Measurements from ENCODE around the gene CELA3A.
A peak's percentile ranks its signal among the peaks of the same experiment; 100 is the strongest.

Gene CELA3A

DNA sequence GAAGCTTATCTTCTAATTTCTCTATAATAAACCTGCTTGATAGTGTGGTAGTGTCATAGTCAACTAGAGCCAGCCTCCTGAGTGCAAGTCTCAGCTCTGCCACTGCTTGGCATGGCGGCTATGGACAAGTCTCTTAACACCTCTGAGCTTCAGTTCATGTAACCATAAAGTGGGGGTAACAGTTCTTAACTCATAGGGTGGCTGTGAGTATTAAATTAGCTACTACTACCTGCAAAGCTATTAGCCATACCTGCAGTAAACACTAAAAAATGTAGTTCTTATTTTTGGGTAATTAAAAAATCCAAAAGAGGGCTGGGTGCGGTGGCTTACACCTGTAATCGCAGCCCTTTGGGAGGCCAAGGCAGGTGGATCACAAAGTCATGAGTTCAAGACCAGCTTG lies 48.9 kb downstream of the CELA3A start:
- no peak for DNase-seq (ENCODE audit: low read depth in 2 of 3, low spot score in 2 of 3)

DNA sequence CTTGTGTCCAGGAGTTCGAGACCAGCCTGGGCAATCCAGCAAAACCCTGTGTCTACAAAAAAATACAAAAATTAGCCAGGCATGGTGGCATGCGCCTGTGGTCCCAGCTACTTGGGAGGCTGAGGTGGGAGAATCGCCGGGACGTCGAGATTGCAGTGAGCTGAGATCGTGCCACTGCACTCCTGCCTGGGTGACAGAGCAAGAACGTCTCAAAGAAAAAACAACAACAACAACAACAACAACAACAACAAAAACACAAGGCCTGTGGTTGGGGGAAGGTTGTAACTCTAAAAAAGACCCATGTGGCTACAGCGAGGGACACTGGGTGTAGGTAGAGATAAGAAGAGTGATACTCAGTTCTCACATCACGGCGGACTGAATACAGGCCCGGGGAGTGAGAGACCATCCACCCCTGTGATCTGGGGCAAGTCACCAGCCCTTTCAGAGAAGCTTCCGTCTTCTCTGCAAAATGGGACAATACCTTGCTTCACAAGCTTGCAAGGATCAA lies 50.2 kb downstream of the CELA3A start:
- no peak for DNase-seq (ENCODE audit: low read depth in 2 of 3, low spot score in 2 of 3)

DNA sequence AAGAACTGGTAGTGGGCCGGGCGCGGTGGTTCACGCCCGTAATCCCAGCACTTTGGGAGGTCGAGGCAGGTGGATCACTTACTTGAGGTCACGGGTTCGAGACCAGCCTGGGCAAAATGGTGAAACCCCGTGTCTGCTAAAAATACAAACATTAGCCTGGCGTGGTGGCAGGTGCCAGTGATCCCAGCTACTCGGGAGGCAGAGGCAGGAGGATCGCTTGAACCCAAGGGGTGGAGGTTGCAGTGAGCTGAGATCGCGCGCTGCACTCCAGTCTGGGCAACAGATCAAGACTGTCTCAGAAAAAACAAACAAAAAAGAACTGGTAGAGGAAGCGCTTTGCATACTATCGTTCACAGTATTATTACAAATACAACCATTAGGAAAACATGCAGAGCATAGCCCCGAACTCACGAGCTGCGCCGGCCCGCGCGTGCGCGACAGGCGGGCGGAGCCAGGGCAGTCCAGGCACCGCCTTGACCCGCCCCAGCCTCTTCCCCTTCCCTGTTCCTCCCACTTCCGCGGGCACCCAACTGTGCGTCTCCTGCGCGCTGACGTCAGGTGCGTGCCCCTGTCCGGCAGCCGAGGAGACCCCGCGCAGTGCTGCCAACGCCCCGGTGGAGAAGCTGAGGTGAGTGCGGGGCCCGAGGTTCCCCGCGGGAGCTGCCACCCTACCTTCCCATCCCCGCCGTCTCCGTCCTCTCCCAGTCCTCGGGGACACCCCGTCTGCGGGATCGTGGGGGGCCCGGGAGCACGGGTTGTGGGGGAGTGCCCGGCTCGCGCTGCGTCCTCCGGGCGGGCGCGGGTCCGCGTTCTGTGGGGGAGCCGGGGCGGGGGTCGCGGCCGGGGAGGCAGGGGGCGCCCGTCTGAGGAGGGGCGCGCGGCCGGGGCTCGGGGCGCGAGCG lies 50.9 kb downstream of the CELA3A start, which contains the start of gene CDC42:
CDC42 (plus strand) TSS at position 595 of the 902 bp plus-strand sequence. CDS start 25,770 bp downstream, outside the sequence.
- peak; percentile 94 for DNase-seq (ENCODE audit: low read depth in 2 of 3, low spot score in 2 of 3)

DNA sequence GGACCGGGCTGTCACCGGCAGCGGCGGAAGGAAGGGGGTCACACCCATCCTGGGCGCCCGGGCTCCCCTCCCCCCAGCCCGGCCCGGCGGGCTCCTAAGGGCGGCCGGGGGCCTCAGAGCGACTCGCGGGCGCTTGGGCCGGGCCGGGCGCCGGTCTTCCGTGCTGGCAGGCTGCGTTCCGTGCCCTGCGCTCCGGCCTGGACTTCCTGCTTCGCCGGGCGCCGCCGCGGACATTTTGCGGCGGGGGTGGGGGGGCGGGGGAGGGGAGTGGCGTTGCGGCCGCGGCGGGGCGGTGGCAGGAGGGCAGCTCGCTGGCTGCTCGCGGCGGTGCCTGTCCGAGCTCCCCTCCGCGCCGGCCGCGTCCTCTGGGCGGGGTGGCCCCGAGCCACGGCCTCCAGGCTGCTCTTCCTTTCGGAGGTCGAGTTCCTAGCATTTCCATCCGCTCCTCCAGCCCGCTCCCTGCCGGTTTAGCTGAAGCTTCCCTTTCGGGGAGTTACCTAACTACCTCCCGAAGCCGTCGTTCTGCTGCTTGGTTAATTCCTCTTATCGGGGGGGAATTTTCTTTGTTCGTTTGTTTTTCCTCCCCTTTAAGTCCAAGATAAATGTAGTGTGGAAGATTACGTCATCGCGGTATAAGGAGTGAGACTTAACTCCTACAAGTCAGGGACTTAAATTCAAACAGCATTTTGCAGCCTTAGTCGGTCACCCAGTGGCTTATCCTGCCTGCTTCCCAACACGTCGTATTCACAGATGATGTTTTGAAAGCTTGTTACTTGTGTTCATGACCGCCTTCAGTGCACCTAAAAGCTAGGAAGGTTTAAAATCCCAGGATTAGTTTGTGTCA lies 51.8 kb downstream of the CELA3A start:
- no peak for DNase-seq (ENCODE audit: low read depth in 2 of 3, low spot score in 2 of 3)

DNA sequence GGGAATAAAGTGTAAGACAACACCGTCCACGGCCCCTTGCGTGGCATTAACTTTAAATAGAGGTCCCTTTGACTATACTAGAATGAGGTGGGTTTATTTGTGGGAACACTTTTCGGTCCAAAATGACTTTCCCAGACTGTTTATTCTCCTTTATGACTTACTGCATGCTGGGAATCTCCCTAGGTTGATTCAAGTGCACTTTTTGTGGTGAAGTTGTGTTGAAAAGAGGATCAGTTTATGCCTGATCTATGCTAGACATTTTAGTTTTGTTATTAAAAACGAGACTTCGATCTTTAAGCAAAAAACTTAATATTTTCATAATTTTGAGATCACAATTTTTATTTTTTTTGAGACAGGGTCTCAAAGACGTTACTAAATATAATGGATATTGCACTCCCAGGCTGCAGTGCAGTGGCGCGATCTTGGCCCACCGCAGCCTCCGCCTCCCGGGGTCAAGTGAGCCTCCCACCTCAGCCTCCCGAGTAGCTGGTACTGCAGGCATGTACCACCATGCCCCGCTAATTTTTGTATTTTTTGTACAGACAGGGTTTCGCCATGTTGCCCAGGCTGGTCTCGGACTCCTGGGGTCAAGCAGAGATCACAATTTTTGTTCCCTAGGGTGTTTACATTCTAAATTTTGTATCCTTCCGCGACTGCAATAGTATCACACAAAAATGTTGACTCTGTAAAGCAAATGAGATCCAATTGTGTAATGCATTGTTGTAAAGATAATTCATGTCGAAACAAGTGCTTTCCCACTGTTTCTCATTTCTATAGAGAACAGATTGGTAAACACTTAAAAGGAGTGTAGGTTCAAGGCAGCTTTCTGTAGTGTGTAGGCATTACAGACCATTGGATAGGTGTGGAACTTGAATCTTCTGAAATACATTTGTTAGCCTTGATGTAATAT lies 52.7 kb downstream of the CELA3A start:
- DNase-seq (ENCODE audit: low read depth in 2 of 3, low spot score in 2 of 3): no peak

GRCh38 chr1:22055463-22055862 lies 54.0 kb downstream of the CELA3A start:
- DNase-seq (ENCODE audit: low read depth in 2 of 3, low spot score in 2 of 3): no peak

DNA sequence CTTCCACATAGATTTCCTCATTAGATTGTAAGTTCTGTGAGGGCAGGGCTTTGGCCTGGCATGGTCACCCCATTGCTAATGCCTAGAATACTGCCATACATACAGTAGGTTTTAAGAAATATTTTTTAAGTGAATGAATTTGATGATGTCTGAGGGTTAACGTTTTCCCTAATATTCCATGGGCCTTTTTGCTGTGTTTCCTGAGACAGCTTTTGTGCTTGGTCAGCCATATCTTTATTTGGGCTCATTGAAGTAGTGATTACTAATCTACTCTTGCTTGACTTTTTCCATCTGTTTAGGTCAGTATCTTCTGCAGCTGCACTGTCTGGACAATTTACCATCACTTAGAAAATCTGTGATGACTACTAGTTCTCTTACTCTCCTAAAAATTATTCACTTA lies 54.6 kb downstream of the CELA3A start:
- no peak for DNase-seq (ENCODE audit: low read depth in 2 of 3, low spot score in 2 of 3)

GRCh38 chr1:22056936-22057335 lies 55.5 kb downstream of the CELA3A start:
- no peak for DNase-seq (ENCODE audit: low read depth in 2 of 3, low spot score in 2 of 3)

- DNase-seq (ENCODE audit: low read depth in 2 of 3, low spot score in 2 of 3): no peak
Measured at GRCh38 chr1:22057861-22058260, 56.4 kb downstream of the CELA3A start.
